NCI-H146 treated with DMSO at 0.1 percent for 48 hours (cell line): ENCODE data around the gene FIGN.

Source experiments
- DNase-seq: peaks from one replicate; lab custom pipeline; 2025; ENCODE audit not compliant: unreplicated experiment; lab: John Stamatoyannopoulos, UW

FIGN gene

DNA sequence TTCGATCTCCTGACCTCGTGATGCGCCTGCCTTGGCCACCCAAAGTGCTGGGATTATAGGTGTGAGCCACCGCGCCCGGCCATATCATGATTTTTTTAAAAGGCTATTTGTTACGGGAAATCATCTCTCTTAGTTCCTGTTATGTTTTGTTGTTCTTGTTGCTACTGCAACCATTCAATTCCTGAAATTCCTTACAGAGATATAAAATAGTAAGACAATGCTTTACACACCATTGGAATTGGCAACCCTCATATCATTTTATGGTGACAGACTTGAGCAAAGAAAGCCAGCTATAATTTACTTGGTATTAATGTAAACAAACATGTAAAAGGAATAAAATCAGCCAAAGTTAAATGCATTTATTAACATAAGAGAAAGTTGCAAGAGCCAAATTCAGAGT is 163.0 kb downstream of the FIGN start:
- no peak for DNase-seq

GRCh38 chr2:163571423-163572102 is 164.2 kb downstream of the FIGN start:
- no peak for DNase-seq

GRCh38 chr2:163570391-163570790 is 165.4 kb downstream of the FIGN start:
- no peak for DNase-seq

DNA sequence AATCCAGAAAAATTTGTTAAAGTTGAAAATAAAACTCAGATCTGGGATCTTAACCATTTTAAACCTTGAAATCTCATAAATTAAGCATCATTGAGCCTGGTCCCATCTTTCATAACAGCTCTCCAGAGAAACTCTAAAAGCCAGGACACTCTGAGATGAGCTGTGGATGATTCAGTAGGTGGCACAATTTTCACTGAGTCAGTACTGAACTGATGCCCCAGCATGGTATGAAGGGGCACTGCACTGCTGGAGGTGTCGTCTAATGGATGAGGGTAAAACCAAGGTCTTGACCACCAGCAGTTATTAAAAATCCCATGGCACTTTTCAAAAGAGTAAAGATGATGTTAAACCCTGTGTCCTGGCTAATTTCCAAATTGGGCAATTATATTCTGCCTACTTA is 170.6 kb downstream of the FIGN start:
- no peak for DNase-seq

DNA sequence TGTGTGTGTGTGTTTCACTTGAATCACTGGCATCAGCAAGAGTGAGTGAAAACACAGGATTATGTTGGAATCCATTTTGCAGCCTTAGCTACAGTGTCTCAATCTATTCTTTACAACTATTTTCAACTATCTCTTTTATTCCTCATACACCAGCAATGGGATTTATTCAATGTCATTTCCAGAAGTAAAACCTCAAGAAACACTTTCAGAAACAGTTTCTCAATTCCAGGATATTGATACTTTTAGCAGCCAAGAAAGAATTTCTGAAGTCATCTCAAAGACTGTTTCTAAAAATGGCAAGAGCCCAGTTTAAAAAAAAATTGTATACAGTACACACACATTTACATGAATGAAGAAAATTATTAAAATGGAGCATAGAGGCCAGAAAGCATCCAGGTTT is 171.6 kb downstream of the FIGN start:
- DNase-seq, result no peak

DNA sequence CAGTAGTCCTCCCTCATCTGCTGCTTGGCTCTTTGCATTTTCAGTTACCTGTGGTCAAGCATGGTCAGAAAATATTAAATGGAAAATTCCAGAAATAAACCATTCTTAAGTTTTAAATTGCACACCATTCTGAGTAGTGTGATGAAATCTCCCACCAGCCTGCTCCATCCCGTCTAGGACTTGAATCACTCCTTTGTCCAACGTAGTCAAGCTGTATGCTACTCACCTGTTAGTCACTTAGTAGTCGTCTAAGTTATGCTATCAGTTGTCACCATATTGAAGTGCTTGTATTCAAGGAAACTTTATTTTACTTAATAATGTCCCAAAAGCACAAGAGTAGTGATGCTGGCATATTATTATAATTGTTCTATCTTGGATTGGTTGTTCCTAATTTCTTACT is 172.5 kb downstream of the FIGN start:
- no peak for DNase-seq

GRCh38 chr2:163558251-163559021 is 177.4 kb downstream of the FIGN start:
- no peak for DNase-seq

- DNase-seq, result no peak
Measured at GRCh38 chr2:163556511-163556910, 179.3 kb downstream of the FIGN start.

GRCh38 chr2:163554864-163555263 is 180.9 kb downstream of the FIGN start:
- DNase-seq, result no peak

GRCh38 chr2:163553601-163554000 is 182.2 kb downstream of the FIGN start:
- no peak for DNase-seq

DNA sequence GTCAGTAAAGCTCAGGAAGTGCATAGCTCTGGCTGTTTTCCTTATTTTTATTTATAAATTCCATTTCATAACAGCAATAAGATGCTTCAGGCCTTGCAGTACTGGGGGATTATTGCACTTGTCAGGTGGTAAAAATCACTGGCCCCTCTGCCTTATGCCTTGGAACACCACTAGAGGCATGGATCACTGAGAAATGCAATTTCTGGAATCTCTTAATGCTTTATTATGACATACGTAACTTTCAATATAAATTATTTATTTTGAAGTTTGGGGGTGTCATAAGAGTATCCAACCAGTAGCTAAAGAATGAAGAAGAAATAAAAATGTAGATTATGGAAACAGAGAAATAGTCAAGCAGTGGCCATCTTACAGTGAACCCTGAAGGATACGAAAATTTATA is 183.1 kb downstream of the FIGN start:
- DNase-seq, result no peak

DNA sequence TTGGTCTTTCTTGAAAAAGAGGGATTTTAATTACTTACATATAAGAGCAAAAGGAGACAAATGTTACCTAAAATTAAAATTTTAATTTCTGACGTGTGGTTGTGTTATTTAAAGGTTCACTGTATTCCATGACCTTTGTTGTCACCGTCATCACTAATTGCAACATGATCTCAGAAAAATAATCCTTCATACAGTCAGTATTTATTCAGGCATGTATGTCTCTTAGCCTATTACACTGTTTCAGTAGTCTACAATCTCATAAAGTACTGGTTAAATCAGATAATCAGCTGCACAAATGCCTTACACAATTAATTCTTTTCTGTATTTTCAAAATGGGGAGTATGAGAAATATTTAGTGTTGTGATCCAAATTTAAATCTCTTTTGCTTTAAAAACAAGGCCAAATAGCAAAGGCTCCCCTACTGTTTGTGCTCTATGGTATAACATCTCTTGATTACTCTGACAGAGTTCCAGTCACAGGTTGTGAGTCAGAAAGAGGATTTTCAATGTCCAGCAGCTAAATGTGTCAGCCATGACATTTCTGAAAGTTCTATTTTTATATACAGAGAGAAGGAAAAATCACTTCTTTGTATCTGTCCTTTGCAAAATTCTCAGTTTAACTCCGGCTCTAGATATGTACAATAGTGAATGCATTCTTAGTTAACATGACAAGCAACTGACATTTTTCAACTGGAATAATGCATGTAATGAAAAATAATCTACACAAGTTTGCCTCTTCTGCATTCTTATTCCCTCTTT is 184.0 kb downstream of the FIGN start:
- no peak for DNase-seq

- DNase-seq, result no peak
Measured at GRCh38 chr2:163548970-163549369, 186.8 kb downstream of the FIGN start.
